ENCODE measurements around the gene EGF.

Gene EGF

GRCh38 chr4:109979920-109980717, 67.4 kb downstream of the EGF start:
- no peak for DNase-seq (ENCODE audit: low spot score)
- TF ChIP-seq CTCF (IDR thresholded peaks at IDR 0.05): no peak
- Histone ChIP-seq H3K27ac (no peak overlapping the region), H3K4me3 (no peak overlapping the region)

- no peak for TF ChIP-seq CTCF (IDR thresholded peaks at IDR 0.05)
- no peak for DNase-seq (ENCODE audit: low spot score)
- Histone ChIP-seq H3K4me3 (no peak overlapping the region), H3K27ac (no peak overlapping the region)
These were observed 69.3 kb downstream of the EGF start for GRCh38 chr4:109981936-109982335.

GRCh38 chr4:109982521-109982920, 69.8 kb downstream of the EGF start:
- TF ChIP-seq CTCF (IDR thresholded peaks at IDR 0.05): no peak
- Histone ChIP-seq H3K4me3 (no peak overlapping the region), H3K27ac (no peak overlapping the region)
- no peak for DNase-seq (ENCODE audit: low spot score)

- no peak for DNase-seq (ENCODE audit: low spot score)
- Histone ChIP-seq H3K27ac (no peak overlapping the region), H3K4me3 (no peak overlapping the region)
- TF ChIP-seq CTCF (IDR thresholded peaks at IDR 0.05): no peak
These were observed 73.6 kb downstream of the EGF start for GRCh38 chr4:109985993-109986974.

GRCh38 chr4:109989044-109989443, 76.4 kb downstream of the EGF start:
- DNase-seq (ENCODE audit: low spot score): no peak
- Histone ChIP-seq H3K4me3 (no peak overlapping the region), H3K27ac (no peak overlapping the region)
- no peak for TF ChIP-seq CTCF (IDR thresholded peaks at IDR 0.05)

- H3K4me3 ChIP-seq: no peak overlapping the region
- DNase-seq (ENCODE audit: low spot score): no peak
- TF ChIP-seq CTCF (IDR thresholded peaks at IDR 0.05): no peak
- no peak overlapping the region for H3K27ac ChIP-seq
These were observed 76.9 kb downstream of the EGF start for GRCh38 chr4:109989618-109990017.
